Astrocyte of the hippocampus (primary cell): ENCODE measurements around the gene SH2D1A.
"Not testable (repeated sequence)": the region's sequence is repeated elsewhere in the genome, so short reads cannot be mapped to it uniquely, and the experiment has no call there.

ENCODE experiments used
- DNase-seq: peaks from one replicate; pipeline ENCODE4 v3.0.0; 2011; ENCODE audit warnings: low read depth, low spot score

Gene SH2D1A

GRCh38 chrX:124354648-124355047 lies 8.3 kb downstream of the SH2D1A start:
- no peak for DNase-seq

GRCh38 chrX:124358800-124359383 lies 12.5 kb downstream of the SH2D1A start:
- no peak for DNase-seq

GRCh38 chrX:124362072-124362471 lies 15.7 kb downstream of the SH2D1A start:
- DNase-seq = no peak

- DNase-seq = no peak
These were observed 16.4 kb downstream of the SH2D1A start for GRCh38 chrX:124362761-124363160.

- DNase-seq = no peak
These were observed 23.4 kb downstream of the SH2D1A start for GRCh38 chrX:124369722-124370121.

- no peak for DNase-seq
These were observed 27.0 kb downstream of the SH2D1A start for GRCh38 chrX:124373348-124373747.

- no peak for DNase-seq
These were observed 32.3 kb downstream of the SH2D1A start for GRCh38 chrX:124378643-124379042.

- DNase-seq = no peak
These were observed 37.0 kb downstream of the SH2D1A start for GRCh38 chrX:124383354-124383753.

GRCh38 chrX:124386401-124386800 lies 40.0 kb downstream of the SH2D1A start:
- no peak for DNase-seq

- DNase-seq = peak; percentile 74
These were observed 42.2 kb downstream of the SH2D1A start for GRCh38 chrX:124388562-124388961.

GRCh38 chrX:124392794-124393193 lies 46.4 kb downstream of the SH2D1A start:
- DNase-seq = no peak

GRCh38 chrX:124393238-124393637 lies 46.9 kb downstream of the SH2D1A start:
- DNase-seq = no peak

- DNase-seq = no peak
These were observed 47.3 kb downstream of the SH2D1A start for GRCh38 chrX:124393659-124394058.

GRCh38 chrX:124395145-124395880 lies 49.0 kb downstream of the SH2D1A start:
- DNase-seq = no peak

GRCh38 chrX:124401696-124402095 lies 55.3 kb downstream of the SH2D1A start:
- no peak for DNase-seq

- DNase-seq = no peak
These were observed 59.5 kb downstream of the SH2D1A start for GRCh38 chrX:124405868-124406267.

- peak; percentile 75 for DNase-seq
These were observed 60.1 kb downstream of the SH2D1A start for GRCh38 chrX:124406294-124407014.

GRCh38 chrX:124407226-124407625 lies 60.9 kb downstream of the SH2D1A start:
- no peak for DNase-seq

- not testable (repeated sequence) for DNase-seq
These were observed 62.0 kb downstream of the SH2D1A start for GRCh38 chrX:124408380-124408779.

- DNase-seq = no peak
These were observed 66.9 kb downstream of the SH2D1A start for GRCh38 chrX:124413244-124413643.

GRCh38 chrX:124414281-124414680 lies 67.9 kb downstream of the SH2D1A start:
- no peak for DNase-seq

GRCh38 chrX:124415115-124415800 lies 68.9 kb downstream of the SH2D1A start:
- no peak for DNase-seq
